Aorta (tissue), 5 donors: ENCODE measurements around the gene CREB3L2. TPM values are rescaled to one million over a fixed set of nuclear protein-coding genes. Genes with fewer than 3 reads are reported as not detected.

Source experiments
- ATAC-seq: fragments of 200-7000 bp; cut with Tn5 transposase; one replicate; pipeline ENCODE4 v1.9.1; 2022; ENCODE audit warnings: moderate library complexity; ENCODE audit not compliant: low FRiP score
- DNase-seq, 2 donors: peaks; one replicate each; pipeline ENCODE4 v3.0.0-alpha.2; 2020
- H3K27ac ChIP-seq, 2 donors: one replicate each; pipeline ENCODE4 v1.5.1; 2013; ENCODE audit warnings: low read length in 2 of 2, mild to moderate bottlenecking in 2 of 2, moderate library complexity in 2 of 2, control low read depth in 1 of 2, inconsistent platforms in 1 of 2, low read depth in 1 of 2
- H3K27me3 ChIP-seq, 2 donors: one replicate each; pipeline ENCODE4 v1.6.1; 2013; ENCODE audit warnings: control low read depth in 1 of 2, low read length in 1 of 2, mild to moderate bottlenecking in 1 of 2, moderate library complexity in 1 of 2; ENCODE audit not compliant: insufficient read depth in 2 of 2, control insufficient read depth in 1 of 2
- H3K36me3 ChIP-seq, 2 donors: one replicate each; pipeline ENCODE4 v1.6.1; 2013; ENCODE audit warnings: control low read depth in 1 of 2, low read length in 1 of 2, mild to moderate bottlenecking in 1 of 2; ENCODE audit not compliant: insufficient read depth in 2 of 2, control insufficient read depth in 1 of 2
- H3K4me1 ChIP-seq, 2 donors: one replicate each; pipeline ENCODE4 v1.6.1; 2013; ENCODE audit warnings: low read length in 2 of 2, control low read depth in 1 of 2, mild to moderate bottlenecking in 1 of 2, moderate library complexity in 1 of 2; ENCODE audit not compliant: insufficient read depth in 2 of 2, control insufficient read depth in 1 of 2
- H3K4me3 ChIP-seq, 2 donors: one replicate each; pipeline ENCODE4 v1.5.1; 2013; ENCODE audit warnings: low read length in 2 of 2, control low read depth in 1 of 2, mild to moderate bottlenecking in 1 of 2
- H3K9me3 ChIP-seq: one replicate; pipeline ENCODE4 v1.6.1; 2013; ENCODE audit warnings: mild to moderate bottlenecking, low read length; ENCODE audit not compliant: control insufficient read depth
- WGBS, 2 donors: extraction: QIAGEN DNeasy Blood & Tissue Kit; methylation state at CpG; one replicate each; pipeline ENCODE4 v1.1.7; 2013; 5-methylcytosine and 5-hydroxymethylcytosine counted together
- intact Hi-C, 2 donors: fragments of 100-400 bp; cut with DNase I; formaldehyde crosslinking; loops; one replicate each; pipeline versions ENCODE4 v1.14.2 to v1.15.0; 2022
- polyA plus RNA-seq, 2 donors: library from polyadenylated mRNA; stranded (reverse); fragments of 200-250 nt; gene quantifications; one replicate each; pipeline ENCODE4 v1.2.3, GENCODE V29; 2013
- total RNA-seq, 2 donors: library from RNA; stranded (reverse); fragmentation: NEBNext Ultra II Directional; extraction: Animal tissue kit (Norgen Biotek cat#: 25700); gene quantifications; one replicate each; pipeline ENCODE4 v1.2.1, GENCODE V29; 2021
- donor health status: healthy with polysubstance abuse.
- donor health status: Bipolar disorder and iron deficiency.
- donor health status: DM: no; HTN: no; CAD: no.
- donor health status: DM: no; HTN: no; CAD: no.
- donor health status: DM: yes; HTN: yes; CAD: no.

CREB3L2 gene
- total and polyA plus RNA-seq, 4 donors = 10.6 to 165 (median 73.7) TPM

DNA sequence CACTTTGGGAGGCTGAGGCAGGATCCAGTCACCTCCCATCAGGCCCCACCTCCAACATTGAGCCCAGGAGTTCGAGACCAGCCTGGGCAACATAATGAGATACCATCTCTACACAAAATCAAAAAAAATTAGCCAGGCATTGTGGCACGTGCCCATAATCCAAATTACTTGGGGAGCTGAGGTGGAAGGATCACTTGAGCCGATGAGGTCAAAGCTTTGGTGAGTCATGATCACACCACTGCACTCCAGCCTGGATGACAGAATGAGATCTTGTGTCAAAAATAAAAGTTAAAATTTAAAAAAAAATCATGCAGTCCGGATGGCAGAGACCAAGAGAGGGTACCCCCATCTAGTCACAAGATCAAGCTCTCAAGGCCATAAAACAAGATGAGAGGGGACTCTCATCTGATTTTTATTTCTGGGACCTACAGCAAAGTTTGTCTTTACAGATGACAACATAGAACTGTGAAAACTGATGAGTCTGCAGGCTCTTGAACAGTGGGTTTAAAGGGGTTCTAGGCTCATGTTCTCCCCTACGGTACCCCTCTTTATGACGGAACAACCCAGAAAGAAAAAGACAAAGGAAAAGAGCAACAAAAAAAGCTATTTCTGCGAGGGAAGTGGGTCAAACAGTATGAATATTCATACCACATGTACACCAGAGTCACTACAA lies 28.9 kb upstream of the CREB3L2 start:
- 91 to 92% methylated on average over 7 of the region's 7 CpGs for WGBS, 2 donors
- Histone ChIP-seq H3K36me3 (no peaks in the 10 kb centered on the region), H3K4me1 (no peaks in the 10 kb centered on the region), H3K27ac (no peak overlapping the region), H3K27me3 (no peaks in the 10 kb centered on the region), H3K4me3 (no peak overlapping the region), H3K9me3 (no peaks in the 10 kb centered on the region)
- ATAC-seq (no peak), DNase-seq (no peak)
- intact Hi-C loops = no loop called here

DNA sequence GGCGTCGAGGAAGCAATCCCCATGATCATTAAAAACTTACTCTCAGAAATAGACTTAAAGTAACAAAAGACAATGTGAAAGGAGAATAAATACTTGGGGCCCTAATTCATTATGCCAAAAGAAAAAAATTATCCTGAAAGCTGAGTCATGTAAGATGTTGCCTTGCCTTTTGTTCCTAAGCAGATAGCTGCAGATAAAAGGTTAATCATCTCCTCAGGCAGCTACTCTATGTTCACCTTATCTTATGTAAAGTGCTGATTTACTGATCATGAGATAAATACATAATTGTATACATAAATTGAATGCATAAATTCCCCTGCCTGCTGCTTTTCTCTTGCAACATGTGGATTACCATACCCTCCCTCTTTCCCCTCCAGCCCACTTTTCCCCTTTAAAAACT lies 28.1 kb upstream of the CREB3L2 start:
- no peaks in the 10 kb centered on the region for H3K4me1 ChIP-seq
- no peak overlapping the region for H3K4me3 ChIP-seq
- no peak for DNase-seq
- no peaks in the 10 kb centered on the region for H3K36me3 ChIP-seq
- no peaks in the 10 kb centered on the region for H3K27me3 ChIP-seq
- no peaks in the 10 kb centered on the region for H3K9me3 ChIP-seq
- 91 to 94% methylated on average over 2 of the region's 2 CpGs for WGBS, 2 donors
- ATAC-seq = no peak
- intact Hi-C loops = no loop called here
- no peak overlapping the region for H3K27ac ChIP-seq

DNA sequence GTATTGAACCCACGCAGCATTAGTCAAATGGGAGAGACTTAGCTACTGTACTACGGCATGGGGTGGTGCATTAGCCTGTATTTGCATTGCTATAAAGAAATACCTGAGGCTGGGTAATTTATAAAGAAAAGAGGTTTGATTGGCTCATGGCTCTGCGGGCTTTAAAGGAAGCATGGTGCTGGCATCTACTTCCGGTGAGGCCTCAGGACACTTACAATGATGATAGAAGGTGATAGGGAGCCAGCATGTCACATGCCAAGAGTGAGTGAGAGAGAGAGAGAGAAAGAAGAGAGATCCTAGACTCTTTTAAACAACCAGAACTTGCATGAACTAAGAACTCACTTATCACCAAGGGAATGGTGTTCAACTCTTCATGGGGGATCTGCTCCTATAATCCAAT lies 27.2 kb upstream of the CREB3L2 start:
- intact Hi-C loops = no loop called here
- no peak for ATAC-seq
- 90 to 91% methylated on average over 4 of the region's 4 CpGs for WGBS, 2 donors
- no peaks in the 10 kb centered on the region for H3K9me3 ChIP-seq
- DNase-seq = no peak
- H3K27me3 ChIP-seq = no peaks in the 10 kb centered on the region
- no peak overlapping the region for H3K27ac ChIP-seq
- no peaks in the 10 kb centered on the region for H3K4me1 ChIP-seq
- no peak overlapping the region for H3K4me3 ChIP-seq
- H3K36me3 ChIP-seq = no peaks in the 10 kb centered on the region

DNA sequence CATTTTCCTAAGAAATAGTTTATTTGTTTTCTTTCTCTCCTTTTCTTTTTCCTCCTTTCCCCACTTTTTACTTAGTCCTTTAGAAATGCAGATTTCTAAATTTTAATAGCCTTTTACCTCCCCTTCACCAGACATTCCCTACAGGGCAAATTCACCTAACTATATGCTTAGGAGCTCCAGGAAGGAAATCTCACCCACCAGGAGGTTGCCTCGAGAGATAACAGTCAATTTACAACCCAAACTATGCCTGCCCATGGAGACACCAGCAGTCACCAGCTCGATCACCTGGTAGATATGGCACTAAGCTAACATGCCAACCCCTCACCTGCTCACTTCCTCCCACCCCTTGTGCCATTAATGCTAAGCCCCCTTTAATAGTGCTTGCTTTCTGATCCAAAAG lies 25.2 kb upstream of the CREB3L2 start:
- WGBS, 2 donors = 39 to 53% methylated on average over 2 of the region's 2 CpGs

DNA sequence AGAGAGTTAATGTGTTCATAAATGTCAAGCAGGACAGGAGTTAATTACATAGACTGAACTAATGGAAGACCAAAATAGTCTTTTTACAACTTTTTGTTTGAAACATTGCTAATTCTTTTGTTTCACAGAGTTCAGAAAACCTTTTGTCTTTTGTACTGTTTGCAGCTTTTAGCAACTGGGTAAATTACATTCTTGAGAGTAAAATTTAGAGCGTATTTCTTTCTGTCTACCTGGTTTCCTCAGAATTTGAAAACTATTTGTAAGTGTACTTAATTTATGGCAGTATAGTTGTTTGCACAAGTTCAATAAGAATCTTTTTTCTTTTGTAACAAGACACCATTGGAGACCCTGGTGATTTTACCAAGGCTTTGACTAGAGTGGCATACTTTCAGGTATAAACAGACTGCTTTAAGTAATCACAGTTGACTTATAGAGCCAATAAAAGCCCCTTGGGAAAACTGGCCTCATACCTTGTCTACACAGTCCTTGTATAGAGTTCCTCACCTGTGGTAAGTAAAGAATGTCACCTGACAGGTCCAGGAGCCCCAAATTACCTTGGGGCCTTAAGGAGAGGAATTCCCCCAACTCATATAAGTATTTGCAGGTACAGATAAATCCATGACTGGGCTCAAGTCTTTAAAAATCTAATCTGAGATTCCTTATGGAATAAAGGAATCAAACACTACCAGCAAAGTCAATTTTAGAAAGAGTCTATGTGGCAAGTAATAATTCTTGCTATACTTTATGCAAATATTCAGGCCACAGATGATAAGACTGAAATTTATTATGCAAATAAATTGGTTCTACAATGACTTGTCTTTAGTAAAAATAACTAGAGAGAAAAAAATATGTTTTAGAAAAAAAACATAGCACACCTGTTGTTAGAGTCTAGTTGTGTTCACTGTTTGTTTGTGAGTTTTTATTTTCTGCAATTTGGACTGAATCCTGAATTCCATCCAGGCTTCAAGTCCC lies 23.6 kb upstream of the CREB3L2 start:
- Histone ChIP-seq H3K4me1 (no peaks in the 10 kb centered on the region), H3K27me3 (no peaks in the 10 kb centered on the region), H3K9me3 (no peaks in the 10 kb centered on the region), H3K27ac (no peak overlapping the region), H3K4me3 (no peak overlapping the region), H3K36me3 (no peaks in the 10 kb centered on the region)
- intact Hi-C loops = no loop called here
- DNase-seq (no peak), ATAC-seq (no peak)
- WGBS, 2 donors = 95 to 98% methylated on average over 1 of the region's 1 CpG

More for the DNA sequence above, 25.2 kb upstream of the CREB3L2 start:
- DNase-seq (no peak), ATAC-seq (no peak)
- Histone ChIP-seq H3K27ac (no peak overlapping the region), H3K36me3 (no peaks in the 10 kb centered on the region), H3K9me3 (no peaks in the 10 kb centered on the region), H3K27me3 (no peaks in the 10 kb centered on the region), H3K4me1 (no peaks in the 10 kb centered on the region), H3K4me3 (no peak overlapping the region)
- intact Hi-C loops = no loop called here

DNA sequence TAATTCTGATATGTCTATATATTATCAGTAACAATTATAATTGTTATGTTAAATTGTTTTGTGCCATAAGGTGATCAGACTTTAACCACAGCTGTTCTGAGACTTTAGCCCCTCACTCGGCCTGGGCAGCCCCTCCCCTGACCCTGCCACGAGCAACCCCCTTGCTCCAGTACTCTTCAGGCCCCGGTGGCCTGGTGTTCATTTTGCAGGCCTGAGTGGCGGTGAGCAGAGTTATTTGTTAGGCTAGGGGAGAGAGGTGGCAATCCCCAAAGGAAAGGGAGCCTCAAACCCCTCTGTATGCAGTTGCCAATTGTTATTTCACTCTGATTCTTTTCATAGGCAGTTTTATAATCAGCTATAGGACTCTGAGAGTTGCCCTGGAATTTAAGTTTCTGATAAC lies 22.9 kb upstream of the CREB3L2 start:
- Histone ChIP-seq H3K4me1 (no peaks in the 10 kb centered on the region), H3K27me3 (no peaks in the 10 kb centered on the region), H3K9me3 (no peaks in the 10 kb centered on the region), H3K36me3 (no peaks in the 10 kb centered on the region), H3K27ac (no peak overlapping the region), H3K4me3 (no peak overlapping the region)
- intact Hi-C loops = no loop called here
- no peak for ATAC-seq
- no peak for DNase-seq
- 90 to 91% methylated on average over 4 of the region's 4 CpGs for WGBS, 2 donors

DNA sequence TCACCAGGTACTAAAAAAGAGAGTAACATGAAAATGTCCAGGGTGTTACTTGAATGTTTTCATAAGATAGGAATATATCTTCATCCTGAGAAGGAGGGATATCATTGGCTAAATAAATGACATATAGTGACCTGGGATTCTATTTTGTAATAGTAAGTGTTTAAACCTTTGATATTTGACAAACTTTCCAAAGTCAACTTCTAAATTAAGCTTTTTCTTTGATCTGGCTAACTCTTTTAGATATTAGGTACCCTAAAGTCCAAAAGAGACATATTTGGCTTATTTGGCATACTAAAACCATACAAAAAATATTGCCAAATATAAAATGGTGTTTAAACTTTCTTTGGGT lies 22.4 kb upstream of the CREB3L2 start:
- Histone ChIP-seq H3K27me3 (no peaks in the 10 kb centered on the region), H3K36me3 (no peaks in the 10 kb centered on the region), H3K4me3 (no peak overlapping the region), H3K4me1 (no peaks in the 10 kb centered on the region), H3K27ac (no peak overlapping the region), H3K9me3 (no peaks in the 10 kb centered on the region)
- intact Hi-C loops = no loop called here
- ATAC-seq (no peak), DNase-seq (no peak)

DNA sequence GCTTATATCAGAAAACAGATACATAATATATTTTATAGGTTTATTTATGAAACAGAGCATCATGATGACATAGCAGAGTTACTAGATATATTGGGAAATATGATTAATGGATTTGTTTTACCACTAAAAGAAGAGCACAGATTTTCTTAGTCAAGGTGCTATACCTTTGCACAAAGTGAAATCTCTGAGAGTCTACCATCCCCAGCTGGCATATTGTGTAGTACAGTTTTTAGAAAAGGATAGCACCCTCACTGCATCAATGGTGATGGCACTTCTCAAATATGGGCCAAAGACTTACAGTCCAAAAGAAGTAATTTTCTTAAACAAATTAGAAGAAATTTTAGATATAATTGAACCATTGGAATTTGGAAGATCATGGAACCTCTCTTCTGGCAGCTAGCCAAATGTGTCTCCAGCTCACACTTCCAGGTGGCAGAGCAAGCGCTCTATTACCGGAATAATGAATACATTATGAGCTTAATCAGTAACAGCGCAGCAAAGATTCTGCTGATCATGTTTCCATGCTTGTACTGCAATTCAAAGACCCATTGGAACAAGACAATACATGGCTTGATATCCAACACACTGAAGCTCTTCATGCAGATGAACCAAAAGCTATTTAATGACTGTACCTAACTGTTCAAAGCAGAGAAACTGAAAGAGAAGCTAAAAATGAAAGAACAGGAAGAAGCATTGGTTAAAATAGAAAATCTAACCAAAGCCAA lies 21.9 kb upstream of the CREB3L2 start:
- DNase-seq (no peak), ATAC-seq (no peak)
- no peaks in the 10 kb centered on the region for H3K36me3 ChIP-seq
- H3K4me3 ChIP-seq = no peak overlapping the region
- H3K4me1 ChIP-seq = no peaks in the 10 kb centered on the region
- WGBS, 2 donors = 97 to 98% methylated on average over 3 of the region's 3 CpGs
- intact Hi-C loops = no loop called here
- H3K9me3 ChIP-seq = no peaks in the 10 kb centered on the region
- H3K27me3 ChIP-seq = no peaks in the 10 kb centered on the region
- H3K27ac ChIP-seq = no peak overlapping the region
